HepG2 (cell line): ENCODE data around the gene RAB36. TPM values are rescaled to one million over a fixed set of nuclear protein-coding genes. Genes with fewer than 3 reads are reported as not detected.

Source experiments
- ARID2 ChIP-seq: sonication (generic); formaldehyde crosslinking; IDR thresholded peaks from 2 replicates; pipeline ENCODE4 v1.8.1; 2022; ENCODE audit warnings: mild to moderate bottlenecking, missing genetic modification reagents, borderline replicate concordance
- HDAC1 ChIP-seq: sonication (generic); formaldehyde crosslinking; IDR thresholded peaks from 2 replicates; pipeline ENCODE4 v1.5.1; 2020; ENCODE audit warnings: mild to moderate bottlenecking, missing genetic modification reagents
- HMG20B ChIP-seq: conservative IDR thresholded peaks from 2 replicates; pipeline ENCODE4 v1.6.1; 2016; ENCODE audit warnings: missing genetic modification reagents, missing compliant biosample characterization
- HOXA7 ChIP-seq: sonication (generic); formaldehyde crosslinking; IDR thresholded peaks from 2 replicates; pipeline ENCODE4 v1.8.1; 2022; ENCODE audit warnings: mild to moderate bottlenecking, missing genetic modification reagents, moderate library complexity
- KDM5A ChIP-seq: fragments of 200-600 bp; sonication (generic); IDR thresholded peaks from 2 replicates; pipeline ENCODE4 v1.7.0; 2018; ENCODE audit warnings: antibody characterized with exemption, mild to moderate bottlenecking, low read length, borderline replicate concordance
- KLF16 ChIP-seq, 2 experiments: sonication (generic) in 1 of 2; formaldehyde crosslinking in 1 of 2; IDR thresholded peaks; 2 replicates each; pipeline versions ENCODE4 v1.6.1 to v1.8.0; 2016 to 2023; ENCODE audit warnings: missing genetic modification reagents in 2 of 2, missing compliant biosample characterization in 1 of 2
- PHF20 ChIP-seq: sonication (generic); formaldehyde crosslinking; IDR thresholded peaks from 2 replicates; pipeline ENCODE4 v1.5.0; 2020; ENCODE audit warnings: mild to moderate bottlenecking, missing genetic modification reagents
- SIN3A ChIP-seq: IDR thresholded peaks from 2 replicates; pipeline ENCODE4 v1.6.1; 2011; ENCODE audit warnings: low read depth, mild to moderate bottlenecking, control low read depth, low read length, borderline replicate concordance
- SP5 ChIP-seq: IDR thresholded peaks from 2 replicates; pipeline ENCODE4 v1.6.1; 2016; ENCODE audit warnings: low read depth, borderline replicate concordance
- ZFP37 ChIP-seq: sonication (generic); formaldehyde crosslinking; IDR thresholded peaks from 2 replicates; pipeline ENCODE4 v1.4.0; 2020; ENCODE audit warnings: missing genetic modification reagents, borderline replicate concordance
- ZNF850 ChIP-seq: sonication (generic); formaldehyde crosslinking; conservative IDR thresholded peaks from 2 replicates; pipeline ENCODE4 v1.9.0; 2021; ENCODE audit warnings: mild to moderate bottlenecking, missing genetic modification reagents
- polyA plus RNA-seq, 8 experiments: library from polyadenylated mRNA; depleted of rRNA in 3 of 8; stranded (reverse) in 7 of 8; unstranded in 1 of 8; fragments of >200 nt; fragmentation: Illumina TruSeq in 4 of 8; extraction: Trizol in 4 of 8; gene quantifications; 2 replicates each; pipeline versions ENCODE4 v1.2.1 to v1.2.3, GENCODE V29; 2011 to 2016; ENCODE audit warnings: low read depth in 4 of 8, missing spikeins in 1 of 8, mixed read lengths in 1 of 8; ENCODE audit not compliant: insufficient read depth in 1 of 8
- total RNA-seq, 5 experiments: library from RNA; depleted of rRNA; stranded (reverse); fragments of >200 nt; fragmentation: Illumina TruSeq; extraction: Trizol; gene quantifications; 2 replicates each; pipeline ENCODE4 v1.2.3, GENCODE V29; 2016; ENCODE audit warnings: low read depth in 1 of 5
- TF ChIP-seq, protein P1 (sequence below): sonication (generic); formaldehyde crosslinking; IDR thresholded peaks from 2 replicates; pipeline ENCODE4 v1.8.0; 2022; ENCODE audit warnings: low read depth, missing genetic modification reagents
- TF ChIP-seq, protein P2 (sequence below): sonication (generic); formaldehyde crosslinking; IDR thresholded peaks from 2 replicates; pipeline ENCODE4 v1.9.0; 2022; ENCODE audit warnings: missing genetic modification reagents, mild to moderate bottlenecking, borderline replicate concordance
- TF ChIP-seq, protein P3 (sequence below): sonication (generic); formaldehyde crosslinking; IDR thresholded peaks from 2 replicates; pipeline ENCODE4 v1.4.0; 2020; ENCODE audit warnings: missing genetic modification reagents
- TF ChIP-seq, protein P4 (sequence below): sonication (generic); formaldehyde crosslinking; IDR thresholded peaks from 2 replicates; pipeline ENCODE4 v1.4.0; 2020; ENCODE audit warnings: missing genetic modification reagents, borderline replicate concordance
- TF ChIP-seq, protein P5 (sequence below): sonication (generic); formaldehyde crosslinking; IDR thresholded peaks from 2 replicates; pipeline ENCODE4 v1.5.1; 2020; ENCODE audit warnings: mild to moderate bottlenecking, missing genetic modification reagents, moderate library complexity

The RAB36 gene
- total and polyA plus RNA-seq, 2 of the 13 experiments (the other 11 are each of a cell fraction or from before 2014, with no cell fraction given), result 0.24 to 0.86 TPM

DNA sequence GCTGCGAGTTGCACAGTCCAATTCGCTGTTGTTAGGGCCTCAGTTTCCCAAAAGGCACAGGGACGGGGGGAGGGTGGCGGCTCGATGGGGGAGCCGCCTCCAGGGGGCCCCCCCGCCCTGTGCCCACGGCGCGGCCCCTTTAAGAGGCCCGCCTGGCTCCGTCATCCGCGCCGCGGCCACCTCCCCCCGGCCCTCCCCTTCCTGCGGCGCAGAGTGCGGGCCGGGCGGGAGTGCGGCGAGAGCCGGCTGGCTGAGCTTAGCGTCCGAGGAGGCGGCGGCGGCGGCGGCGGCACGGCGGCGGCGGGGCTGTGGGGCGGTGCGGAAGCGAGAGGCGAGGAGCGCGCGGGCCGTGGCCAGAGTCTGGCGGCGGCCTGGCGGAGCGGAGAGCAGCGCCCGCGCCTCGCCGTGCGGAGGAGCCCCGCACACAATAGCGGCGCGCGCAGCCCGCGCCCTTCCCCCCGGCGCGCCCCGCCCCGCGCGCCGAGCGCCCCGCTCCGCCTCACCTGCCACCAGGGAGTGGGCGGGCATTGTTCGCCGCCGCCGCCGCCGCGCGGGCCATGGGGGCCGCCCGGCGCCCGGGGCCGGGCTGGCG, 35.1 kb downstream of the RAB36 start, which contains the start of gene BCR (continued):
- TF ChIP-seq, protein P1, sequence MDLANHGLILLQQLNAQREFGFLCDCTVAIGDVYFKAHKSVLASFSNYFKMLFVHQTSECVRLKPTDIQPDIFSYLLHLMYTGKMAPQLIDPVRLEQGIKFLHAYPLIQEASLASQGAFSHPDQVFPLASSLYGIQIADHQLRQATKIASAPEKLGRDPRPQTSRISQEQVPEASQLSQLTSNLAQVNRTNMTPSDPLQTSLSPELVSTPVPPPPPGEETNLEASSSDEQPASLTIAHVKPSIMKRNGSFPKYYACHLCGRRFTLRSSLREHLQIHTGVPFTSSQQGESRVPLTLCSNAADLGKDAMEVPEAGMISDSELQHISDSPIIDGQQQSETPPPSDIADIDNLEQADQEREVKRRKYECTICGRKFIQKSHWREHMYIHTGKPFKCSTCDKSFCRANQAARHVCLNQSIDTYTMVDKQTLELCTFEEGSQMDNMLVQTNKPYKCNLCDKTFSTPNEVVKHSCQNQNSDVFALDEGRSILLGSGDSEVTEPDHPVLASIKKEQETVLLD (CRISPR knock-in tag), result 0 out of 2 replicates have a peak, but pooled peaks have one; percentile 49
- no peak for TF ChIP-seq ZNF850 (CRISPR knock-in tag)
- TF ChIP-seq HDAC1 (CRISPR knock-in tag), result peak; percentile 41; the same call in 1 of the 2 replicates
- peak; percentile 39; the same call in 1 of the 2 replicates for TF ChIP-seq PHF20 (CRISPR knock-in tag)
- TF ChIP-seq, protein P2, sequence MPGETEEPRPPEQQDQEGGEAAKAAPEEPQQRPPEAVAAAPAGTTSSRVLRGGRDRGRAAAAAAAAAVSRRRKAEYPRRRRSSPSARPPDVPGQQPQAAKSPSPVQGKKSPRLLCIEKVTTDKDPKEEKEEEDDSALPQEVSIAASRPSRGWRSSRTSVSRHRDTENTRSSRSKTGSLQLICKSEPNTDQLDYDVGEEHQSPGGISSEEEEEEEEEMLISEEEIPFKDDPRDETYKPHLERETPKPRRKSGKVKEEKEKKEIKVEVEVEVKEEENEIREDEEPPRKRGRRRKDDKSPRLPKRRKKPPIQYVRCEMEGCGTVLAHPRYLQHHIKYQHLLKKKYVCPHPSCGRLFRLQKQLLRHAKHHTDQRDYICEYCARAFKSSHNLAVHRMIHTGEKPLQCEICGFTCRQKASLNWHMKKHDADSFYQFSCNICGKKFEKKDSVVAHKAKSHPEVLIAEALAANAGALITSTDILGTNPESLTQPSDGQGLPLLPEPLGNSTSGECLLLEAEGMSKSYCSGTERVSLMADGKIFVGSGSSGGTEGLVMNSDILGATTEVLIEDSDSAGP (CRISPR knock-in tag), result peak; percentile 99
- TF ChIP-seq, protein P3, sequence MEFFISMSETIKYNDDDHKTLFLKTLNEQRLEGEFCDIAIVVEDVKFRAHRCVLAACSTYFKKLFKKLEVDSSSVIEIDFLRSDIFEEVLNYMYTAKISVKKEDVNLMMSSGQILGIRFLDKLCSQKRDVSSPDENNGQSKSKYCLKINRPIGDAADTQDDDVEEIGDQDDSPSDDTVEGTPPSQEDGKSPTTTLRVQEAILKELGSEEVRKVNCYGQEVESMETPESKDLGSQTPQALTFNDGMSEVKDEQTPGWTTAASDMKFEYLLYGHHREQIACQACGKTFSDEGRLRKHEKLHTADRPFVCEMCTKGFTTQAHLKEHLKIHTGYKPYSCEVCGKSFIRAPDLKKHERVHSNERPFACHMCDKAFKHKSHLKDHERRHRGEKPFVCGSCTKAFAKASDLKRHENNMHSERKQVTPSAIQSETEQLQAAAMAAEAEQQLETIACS (CRISPR knock-in tag), result 0 out of 2 replicates have a peak, but pooled peaks have one; percentile 22
- TF ChIP-seq ARID2, result no peak
- TF ChIP-seq SIN3A, result peak; percentile 64; the same call in 1 of the 2 replicates
- peak; percentile 15; the same call in 1 of the 2 replicates for TF ChIP-seq SP5 (CRISPR knock-in tag)
- TF ChIP-seq ZFP37, result no peak
- no peak for TF ChIP-seq HMG20B (CRISPR knock-in tag)
- TF ChIP-seq KLF16 (CRISPR knock-in tag; IDR thresholded peaks at IDR 0.05), result 0 out of 4 replicates have a peak, but pooled peaks of 1 of the 2 experiments have one; percentile 32
- TF ChIP-seq, protein P4, sequence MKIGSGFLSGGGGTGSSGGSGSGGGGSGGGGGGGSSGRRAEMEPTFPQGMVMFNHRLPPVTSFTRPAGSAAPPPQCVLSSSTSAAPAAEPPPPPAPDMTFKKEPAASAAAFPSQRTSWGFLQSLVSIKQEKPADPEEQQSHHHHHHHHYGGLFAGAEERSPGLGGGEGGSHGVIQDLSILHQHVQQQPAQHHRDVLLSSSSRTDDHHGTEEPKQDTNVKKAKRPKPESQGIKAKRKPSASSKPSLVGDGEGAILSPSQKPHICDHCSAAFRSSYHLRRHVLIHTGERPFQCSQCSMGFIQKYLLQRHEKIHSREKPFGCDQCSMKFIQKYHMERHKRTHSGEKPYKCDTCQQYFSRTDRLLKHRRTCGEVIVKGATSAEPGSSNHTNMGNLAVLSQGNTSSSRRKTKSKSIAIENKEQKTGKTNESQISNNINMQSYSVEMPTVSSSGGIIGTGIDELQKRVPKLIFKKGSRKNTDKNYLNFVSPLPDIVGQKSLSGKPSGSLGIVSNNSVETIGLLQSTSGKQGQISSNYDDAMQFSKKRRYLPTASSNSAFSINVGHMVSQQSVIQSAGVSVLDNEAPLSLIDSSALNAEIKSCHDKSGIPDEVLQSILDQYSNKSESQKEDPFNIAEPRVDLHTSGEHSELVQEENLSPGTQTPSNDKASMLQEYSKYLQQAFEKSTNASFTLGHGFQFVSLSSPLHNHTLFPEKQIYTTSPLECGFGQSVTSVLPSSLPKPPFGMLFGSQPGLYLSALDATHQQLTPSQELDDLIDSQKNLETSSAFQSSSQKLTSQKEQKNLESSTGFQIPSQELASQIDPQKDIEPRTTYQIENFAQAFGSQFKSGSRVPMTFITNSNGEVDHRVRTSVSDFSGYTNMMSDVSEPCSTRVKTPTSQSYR (CRISPR knock-in tag), result peak; percentile 36; the same call in 1 of the 2 replicates
- TF ChIP-seq KDM5A, result 0 out of 2 replicates have a peak, but pooled peaks have one; percentile 25
- no peak for TF ChIP-seq HOXA7
- TF ChIP-seq, protein P5, sequence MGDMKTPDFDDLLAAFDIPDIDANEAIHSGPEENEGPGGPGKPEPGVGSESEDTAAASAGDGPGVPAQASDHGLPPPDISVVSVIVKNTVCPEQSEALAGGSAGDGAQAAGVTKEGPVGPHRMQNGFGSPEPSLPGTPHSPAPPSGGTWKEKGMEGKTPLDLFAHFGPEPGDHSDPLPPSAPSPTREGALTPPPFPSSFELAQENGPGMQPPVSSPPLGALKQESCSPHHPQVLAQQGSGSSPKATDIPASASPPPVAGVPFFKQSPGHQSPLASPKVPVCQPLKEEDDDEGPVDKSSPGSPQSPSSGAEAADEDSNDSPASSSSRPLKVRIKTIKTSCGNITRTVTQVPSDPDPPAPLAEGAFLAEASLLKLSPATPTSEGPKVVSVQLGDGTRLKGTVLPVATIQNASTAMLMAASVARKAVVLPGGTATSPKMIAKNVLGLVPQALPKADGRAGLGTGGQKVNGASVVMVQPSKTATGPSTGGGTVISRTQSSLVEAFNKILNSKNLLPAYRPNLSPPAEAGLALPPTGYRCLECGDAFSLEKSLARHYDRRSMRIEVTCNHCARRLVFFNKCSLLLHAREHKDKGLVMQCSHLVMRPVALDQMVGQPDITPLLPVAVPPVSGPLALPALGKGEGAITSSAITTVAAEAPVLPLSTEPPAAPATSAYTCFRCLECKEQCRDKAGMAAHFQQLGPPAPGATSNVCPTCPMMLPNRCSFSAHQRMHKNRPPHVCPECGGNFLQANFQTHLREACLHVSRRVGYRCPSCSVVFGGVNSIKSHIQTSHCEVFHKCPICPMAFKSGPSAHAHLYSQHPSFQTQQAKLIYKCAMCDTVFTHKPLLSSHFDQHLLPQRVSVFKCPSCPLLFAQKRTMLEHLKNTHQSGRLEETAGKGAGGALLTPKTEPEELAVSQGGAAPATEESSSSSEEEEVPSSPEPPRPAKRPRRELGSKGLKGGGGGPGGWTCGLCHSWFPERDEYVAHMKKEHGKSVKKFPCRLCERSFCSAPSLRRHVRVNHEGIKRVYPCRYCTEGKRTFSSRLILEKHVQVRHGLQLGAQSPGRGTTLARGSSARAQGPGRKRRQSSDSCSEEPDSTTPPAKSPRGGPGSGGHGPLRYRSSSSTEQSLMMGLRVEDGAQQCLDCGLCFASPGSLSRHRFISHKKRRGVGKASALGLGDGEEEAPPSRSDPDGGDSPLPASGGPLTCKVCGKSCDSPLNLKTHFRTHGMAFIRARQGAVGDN (CRISPR knock-in tag), result peak; percentile 1; the same call in 1 of the 2 replicates
